Measurements from ENCODE around the gene SPOCK1.

The SPOCK1 gene

GRCh38 chr5:137203011-137203632, 296.0 kb downstream of the SPOCK1 start:
- in situ Hi-C loops (cut with MboI; ENCODE audit: low sequenced_read_pairs), result no loop called here

GRCh38 chr5:137201876-137202275, 297.2 kb downstream of the SPOCK1 start:
- in situ Hi-C loops (cut with MboI; ENCODE audit: low sequenced_read_pairs), result no loop called here

- in situ Hi-C loops (cut with MboI; ENCODE audit: low sequenced_read_pairs), result no loop called here
Observed at GRCh38 chr5:137200906-137201700, 298.0 kb downstream of the SPOCK1 start.

GRCh38 chr5:137199966-137200365, 299.2 kb downstream of the SPOCK1 start:
- in situ Hi-C loops (cut with MboI; ENCODE audit: low sequenced_read_pairs), result no loop called here

GRCh38 chr5:137199201-137199600, 299.9 kb downstream of the SPOCK1 start:
- in situ Hi-C loops (cut with MboI; ENCODE audit: low sequenced_read_pairs), result no loop called here

GRCh38 chr5:137195483-137195882, 303.6 kb downstream of the SPOCK1 start:
- in situ Hi-C loops (cut with MboI; ENCODE audit: low sequenced_read_pairs), result no loop called here

GRCh38 chr5:137194300-137194699, 304.8 kb downstream of the SPOCK1 start:
- in situ Hi-C loops (cut with MboI; ENCODE audit: low sequenced_read_pairs), result no loop called here

GRCh38 chr5:137192293-137192743, 306.8 kb downstream of the SPOCK1 start:
- in situ Hi-C loops (cut with MboI; ENCODE audit: low sequenced_read_pairs), result no loop called here

- in situ Hi-C loops (cut with MboI; ENCODE audit: low sequenced_read_pairs), result no loop called here
Observed at GRCh38 chr5:137191179-137191578, 307.9 kb downstream of the SPOCK1 start.

- in situ Hi-C loops (cut with MboI; ENCODE audit: low sequenced_read_pairs), result no loop called here
Observed at GRCh38 chr5:137190441-137190840, 308.7 kb downstream of the SPOCK1 start.

- in situ Hi-C loops (cut with MboI; ENCODE audit: low sequenced_read_pairs), result no loop called here
Observed at GRCh38 chr5:137190031-137190430, 309.1 kb downstream of the SPOCK1 start.

- in situ Hi-C loops (cut with MboI; ENCODE audit: low sequenced_read_pairs), result no loop called here
Observed at GRCh38 chr5:137188566-137188965, 310.6 kb downstream of the SPOCK1 start.

GRCh38 chr5:137186759-137187461, 312.2 kb downstream of the SPOCK1 start:
- in situ Hi-C loops (cut with MboI; ENCODE audit: low sequenced_read_pairs), result no loop called here

- in situ Hi-C loops (cut with MboI; ENCODE audit: low sequenced_read_pairs), result no loop called here
Observed at GRCh38 chr5:137185193-137185592, 313.9 kb downstream of the SPOCK1 start.

- in situ Hi-C loops (cut with MboI; ENCODE audit: low sequenced_read_pairs), result no loop called here
Observed at GRCh38 chr5:137184734-137185133, 314.4 kb downstream of the SPOCK1 start.

GRCh38 chr5:137182576-137182975, 316.6 kb downstream of the SPOCK1 start:
- in situ Hi-C loops (cut with MboI; ENCODE audit: low sequenced_read_pairs), result no loop called here

GRCh38 chr5:137181667-137182066, 317.5 kb downstream of the SPOCK1 start:
- in situ Hi-C loops (cut with MboI; ENCODE audit: low sequenced_read_pairs), result no loop called here

GRCh38 chr5:137179203-137179602, 319.9 kb downstream of the SPOCK1 start:
- in situ Hi-C loops (cut with MboI; ENCODE audit: low sequenced_read_pairs), result no loop called here

GRCh38 chr5:137176609-137177008, 322.5 kb downstream of the SPOCK1 start:
- in situ Hi-C loops (cut with MboI; ENCODE audit: low sequenced_read_pairs), result no loop called here

GRCh38 chr5:137176126-137176525, 323.0 kb downstream of the SPOCK1 start:
- in situ Hi-C loops (cut with MboI; ENCODE audit: low sequenced_read_pairs), result no loop called here

GRCh38 chr5:137174196-137174595, 324.9 kb downstream of the SPOCK1 start:
- in situ Hi-C loops (cut with MboI; ENCODE audit: low sequenced_read_pairs), result no loop called here

GRCh38 chr5:137172258-137172657, 326.9 kb downstream of the SPOCK1 start:
- in situ Hi-C loops (cut with MboI; ENCODE audit: low sequenced_read_pairs), result no loop called here

Data from HL-60/S4 treated with retinoic acid at 250 ng/mL for 4 days and 3 days (cell line).